GM18867 (cell line): ENCODE results near the gene RAG1.

Experiments
- ATAC-seq: cut with Tn5 transposase; IDR thresholded peaks from one replicate; pipeline ENCODE4 v1.9.1; 2021; ENCODE audit warnings: mild to moderate bottlenecking, moderate library complexity; ENCODE audit not compliant: unreplicated experiment

Gene RAG1

GRCh38 chr11:36627006-36627405 lies 59.2 kb downstream of the RAG1 start:
- no peak for ATAC-seq

- no peak for ATAC-seq
These were observed 59.7 kb downstream of the RAG1 start for GRCh38 chr11:36627471-36627870.

- no peak for ATAC-seq
These were observed 60.3 kb downstream of the RAG1 start for GRCh38 chr11:36628141-36628540.

- no peak for ATAC-seq
These were observed 61.0 kb downstream of the RAG1 start for GRCh38 chr11:36628765-36629244.
